SU-DHL-6 (cell line): Measurements from ENCODE around the gene CXCL12.

Experiments used
- CTCF ChIP-seq: fragments of 200-600 bp; sonication (generic); IDR thresholded peaks from one replicate; pipeline ENCODE4 v1.5.1; 2017; ENCODE audit warnings: antibody characterized with exemption, mild to moderate bottlenecking, low read length, moderate library complexity; ENCODE audit not compliant: insufficient read depth, poor library complexity, severe bottlenecking
- EZH2phosphoT487 ChIP-seq: fragments of 200-600 bp; sonication (generic), shearing (Covaris generic); conservative IDR thresholded peaks from 2 replicates; pipeline ENCODE4 v1.6.1; 2018; ENCODE audit warnings: mild to moderate bottlenecking, antibody characterized with exemption, low read length, moderate library complexity, mixed read lengths

- TF ChIP-seq EZH2phosphoT487 (no peak), CTCF (no peak)
Observed at GRCh38 chr10:44413416-44413815, 28.5 kb upstream of the CXCL12 start.
